Heart right ventricle (tissue), 16 donors: Measurements from ENCODE around the gene SMAD7. TPM values are rescaled to one million over a fixed set of nuclear protein-coding genes. Genes with fewer than 3 reads are reported as not detected.

Source experiments
- ATAC-seq, 8 donors: fragments of 200-7000 bp; cut with Tn5 transposase; one replicate each; pipeline ENCODE4 v1.9.1; 2020; ENCODE audit warnings: mild to moderate bottlenecking in 8 of 8, moderate library complexity in 8 of 8, moderate number of reproducible peaks in 1 of 8
- DNase-seq, 2 donors: peaks; one replicate each; pipeline ENCODE4 v3.0.0-alpha.2; 2020
- H3K27ac ChIP-seq, 10 donors: fragments of 200-600 bp; sonication (generic) in 2 of 10; one replicate each; pipeline versions ENCODE4 v1.5.0 to v1.8.0; 2020 to 2022; ENCODE audit warnings: mild to moderate bottlenecking in 3 of 10
- H3K27me3 ChIP-seq, 7 donors: fragments of 200-600 bp; one replicate each; pipeline ENCODE4 v1.8.0; 2021 to 2022; ENCODE audit warnings: mild to moderate bottlenecking in 2 of 7
- H3K36me3 ChIP-seq, 9 donors: fragments of 200-600 bp; sonication (generic) in 1 of 9; one replicate each; pipeline versions ENCODE4 v1.5.0 to v1.8.0; 2020 to 2022; ENCODE audit warnings: mild to moderate bottlenecking in 2 of 9
- H3K4me1 ChIP-seq, 9 donors: fragments of 200-600 bp; sonication (generic) in 1 of 9; one replicate each; pipeline versions ENCODE4 v1.5.0 to v1.8.0; 2020 to 2022; ENCODE audit warnings: mild to moderate bottlenecking in 4 of 9
- H3K4me3 ChIP-seq, 10 donors: fragments of 200-600 bp; sonication (generic) in 2 of 10; one replicate each; pipeline versions ENCODE4 v1.5.0 to v1.8.0; 2020 to 2022; ENCODE audit warnings: mild to moderate bottlenecking in 7 of 10, moderate library complexity in 2 of 10
- H3K9me3 ChIP-seq, 11 donors: fragments of 200-600 bp in 10 of 11; sonication (generic) in 2 of 11; one replicate each; pipeline versions ENCODE4 v1.5.0 to v1.8.0; 2013 to 2022; ENCODE audit warnings: mild to moderate bottlenecking in 2 of 11, control low read depth in 1 of 11, moderate library complexity in 1 of 11
- WGBS, 2 donors: extraction: QIAGEN DNeasy Blood & Tissue Kit; methylation state at CpG; one replicate each; pipeline ENCODE4 v1.1.7; 2013; ENCODE audit warnings: inconsistent platforms in 1 of 2; 5-methylcytosine and 5-hydroxymethylcytosine counted together
- intact Hi-C, 10 donors: fragments of 100-400 bp; cut with DNase I; formaldehyde crosslinking; loops; one replicate each; pipeline versions ENCODE4 v1.11.1 to v1.14.2; 2022
- polyA plus RNA-seq, 2 donors: library from polyadenylated mRNA; stranded (reverse); fragments of 200-250 nt; gene quantifications; one replicate each; pipeline ENCODE4 v1.2.3, GENCODE V29; 2013
- total RNA-seq, 10 donors: library from RNA; stranded (reverse); fragmentation: NEBNext Ultra II Directional in 3 of 10; extraction: Animal tissue kit (Norgen Biotek cat#: 25700) in 3 of 10; gene quantifications; one replicate each; pipeline versions ENCODE4 v1.2.1 to v1.2.4, GENCODE V29; 2021 to 2023
- TF ChIP-seq, protein P1 (sequence below), 9 donors: fragments of 200-600 bp; sonication (generic) in 2 of 9; IDR thresholded peaks; one replicate each; pipeline versions ENCODE4 v1.5.0 to v1.8.0; 2021 to 2022; ENCODE audit warnings: antibody characterized with exemption in 9 of 9, mild to moderate bottlenecking in 5 of 9, moderate library complexity in 1 of 9
- donor health status: Arrhythmogenic right ventricular cardiomyopathy.
- donor health status: ischemic (EF 13 %, LVEDD 7.1; RV severe dilation, severe dysfunction).
- donor health status: healthy with polysubstance abuse.
- donor health status: DM: no; HTN: yes; CAD: no.
- donor health status: DM: no; HTN: no; CAD: no.
- donor health status: ischemic (EF 25% LVEDD 6.9; RV normal size, moderate dysfunction).
- donor health status: ischemic (EF 25% LVEDD 5.7; RV mildly dilated, moderate dysfunction).
- donor health status: healthy.
- donor health status: DM: yes; HTN: yes; CAD: no.
- donor health status: Ischemic cardiomyopathy.
- donor health status: ischemic (EF 35%, LVEDD 5.7; RV mildly dilated, moderate dysfunction).
- donor health status: nonischemic (EF 11% LVEDD 7.7; RV severe dilation, severe dysfunction).
- donor health status: DM: yes; HTN: yes; CAD: no.
- donor health status: PGD.
- donor health status: ischemic (EF 29% LVEDD 5.4; RV normal size, mild dysfunction).
- donor health status: nonischemic (EF 23%, LVEDD 6.1; RV moderate dilation, normal function).

SMAD7 gene
- total and polyA plus RNA-seq, 12 donors, result 6.7 to 28.6 (median 19.2) TPM

DNA sequence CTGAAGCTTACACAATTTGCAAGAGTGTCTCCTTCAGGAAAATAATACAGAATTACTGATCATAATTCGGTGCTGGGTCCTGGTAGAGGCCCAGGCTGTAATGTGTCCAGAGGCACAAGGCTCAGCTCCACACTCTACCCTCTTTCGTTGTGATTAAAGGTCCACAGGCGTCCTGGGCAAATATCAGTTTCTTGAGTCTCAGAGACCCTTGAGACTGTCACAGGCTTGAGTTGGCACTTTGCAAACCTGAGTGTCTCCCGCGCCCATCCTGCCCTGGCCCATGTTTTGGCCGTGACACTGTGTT is 46.9 kb upstream of the SMAD7 start:
- Histone ChIP-seq H3K9me3 (no peaks in the 10 kb centered on the region), H3K27ac (peak overlapping the region in 9 of 10 donors; percentile 26 to 75 (median 57)), H3K4me3 (no peak overlapping the region), H3K4me1 (peaks cover 20 to 59% (median 44%) of the 10 kb centered on the region in 9 donors), H3K27me3 (no peaks in the 10 kb centered on the region), H3K36me3 (no peaks in the 10 kb centered on the region)
- DNase-seq, result no peak
- ATAC-seq, result peak in 1 of 8 donors; percentile 12
- TF ChIP-seq, protein P1, sequence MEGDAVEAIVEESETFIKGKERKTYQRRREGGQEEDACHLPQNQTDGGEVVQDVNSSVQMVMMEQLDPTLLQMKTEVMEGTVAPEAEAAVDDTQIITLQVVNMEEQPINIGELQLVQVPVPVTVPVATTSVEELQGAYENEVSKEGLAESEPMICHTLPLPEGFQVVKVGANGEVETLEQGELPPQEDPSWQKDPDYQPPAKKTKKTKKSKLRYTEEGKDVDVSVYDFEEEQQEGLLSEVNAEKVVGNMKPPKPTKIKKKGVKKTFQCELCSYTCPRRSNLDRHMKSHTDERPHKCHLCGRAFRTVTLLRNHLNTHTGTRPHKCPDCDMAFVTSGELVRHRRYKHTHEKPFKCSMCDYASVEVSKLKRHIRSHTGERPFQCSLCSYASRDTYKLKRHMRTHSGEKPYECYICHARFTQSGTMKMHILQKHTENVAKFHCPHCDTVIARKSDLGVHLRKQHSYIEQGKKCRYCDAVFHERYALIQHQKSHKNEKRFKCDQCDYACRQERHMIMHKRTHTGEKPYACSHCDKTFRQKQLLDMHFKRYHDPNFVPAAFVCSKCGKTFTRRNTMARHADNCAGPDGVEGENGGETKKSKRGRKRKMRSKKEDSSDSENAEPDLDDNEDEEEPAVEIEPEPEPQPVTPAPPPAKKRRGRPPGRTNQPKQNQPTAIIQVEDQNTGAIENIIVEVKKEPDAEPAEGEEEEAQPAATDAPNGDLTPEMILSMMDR (IDR thresholded peaks at IDR 0.05), result no peak
- 56 to 72% methylated on average over 6 of the region's 6 CpGs for WGBS, 2 donors
- intact Hi-C loops, result no loop called here

DNA sequence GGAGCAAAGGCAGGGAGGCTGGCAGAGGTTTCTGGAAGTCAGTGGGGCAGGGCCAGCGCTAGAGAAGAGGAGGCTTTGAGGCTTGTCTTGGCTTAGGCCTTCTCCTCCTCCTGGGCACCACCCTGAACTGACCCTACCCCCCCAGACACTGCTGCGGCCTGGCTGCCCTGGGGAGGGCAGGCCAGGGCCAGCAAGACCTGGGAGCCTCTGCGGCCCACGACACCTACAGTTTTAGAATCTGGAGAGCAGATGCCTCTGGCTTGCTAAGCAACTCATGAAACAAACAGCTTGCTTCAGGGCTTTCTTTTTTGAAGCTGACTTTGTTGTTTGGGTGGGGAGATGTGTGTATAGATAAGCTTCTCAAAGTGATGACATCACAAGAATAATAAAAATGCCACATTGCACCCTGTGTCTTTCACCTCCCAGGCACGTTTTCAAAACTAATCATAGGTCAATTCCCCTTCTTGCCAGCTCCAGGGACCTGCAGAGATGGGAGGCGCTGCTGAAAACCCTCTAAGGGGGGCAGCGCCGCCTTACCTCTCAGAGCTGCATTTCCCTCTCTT is 46.2 kb upstream of the SMAD7 start:
- intact Hi-C loops, result no loop called here
- peak in 3 of 8 donors; percentile 3 to 43 (median 43) for ATAC-seq
- no peaks in the 10 kb centered on the region for H3K27me3 ChIP-seq
- no peaks in the 10 kb centered on the region for H3K9me3 ChIP-seq
- no peak for DNase-seq
- H3K36me3 ChIP-seq, result no peaks in the 10 kb centered on the region
- H3K4me1 ChIP-seq, result peaks cover 20 to 62% (median 44%) of the 10 kb centered on the region in 9 donors
- peak overlapping the region in 6 of 10 donors; percentile 17 to 75 (median 36) for H3K27ac ChIP-seq
- 67% methylated on average over 8 of the region's 8 CpGs for WGBS, 2 donors
- TF ChIP-seq, protein P1 (IDR thresholded peaks at IDR 0.05), result no peak
- H3K4me3 ChIP-seq, result no peak overlapping the region

DNA sequence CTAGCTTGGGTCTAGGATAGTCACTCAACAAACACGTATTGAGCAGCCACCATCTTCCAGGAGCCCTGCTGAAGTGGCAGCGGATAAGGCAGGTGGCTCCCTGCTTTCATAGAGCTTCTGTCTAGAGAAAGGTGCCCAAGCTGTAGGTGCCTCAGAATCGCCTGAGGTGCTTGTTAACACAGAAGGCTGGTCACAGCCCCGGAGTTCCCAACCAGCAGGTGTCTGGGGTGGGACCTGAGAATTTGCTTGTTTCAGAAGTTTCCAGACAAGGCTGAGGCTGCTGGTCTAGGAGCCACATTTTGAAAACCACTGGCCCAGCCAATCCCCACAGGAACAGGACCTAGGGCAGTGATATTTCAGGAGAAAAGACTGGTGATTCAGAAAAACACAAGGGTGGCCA is 45.3 kb upstream of the SMAD7 start:
- no peak for DNase-seq
- intact Hi-C loops, result no loop called here
- WGBS, 2 donors, result 99% methylated on average over 4 of the region's 4 CpGs
- Histone ChIP-seq H3K4me3 (no peak overlapping the region), H3K4me1 (peaks cover 20 to 65% (median 44%) of the 10 kb centered on the region in 9 donors), H3K9me3 (no peaks in the 10 kb centered on the region), H3K27ac (no peak overlapping the region), H3K27me3 (no peaks in the 10 kb centered on the region), H3K36me3 (no peaks in the 10 kb centered on the region)
- ATAC-seq, result no peak
- TF ChIP-seq, protein P1 (IDR thresholded peaks at IDR 0.05), result no peak

DNA sequence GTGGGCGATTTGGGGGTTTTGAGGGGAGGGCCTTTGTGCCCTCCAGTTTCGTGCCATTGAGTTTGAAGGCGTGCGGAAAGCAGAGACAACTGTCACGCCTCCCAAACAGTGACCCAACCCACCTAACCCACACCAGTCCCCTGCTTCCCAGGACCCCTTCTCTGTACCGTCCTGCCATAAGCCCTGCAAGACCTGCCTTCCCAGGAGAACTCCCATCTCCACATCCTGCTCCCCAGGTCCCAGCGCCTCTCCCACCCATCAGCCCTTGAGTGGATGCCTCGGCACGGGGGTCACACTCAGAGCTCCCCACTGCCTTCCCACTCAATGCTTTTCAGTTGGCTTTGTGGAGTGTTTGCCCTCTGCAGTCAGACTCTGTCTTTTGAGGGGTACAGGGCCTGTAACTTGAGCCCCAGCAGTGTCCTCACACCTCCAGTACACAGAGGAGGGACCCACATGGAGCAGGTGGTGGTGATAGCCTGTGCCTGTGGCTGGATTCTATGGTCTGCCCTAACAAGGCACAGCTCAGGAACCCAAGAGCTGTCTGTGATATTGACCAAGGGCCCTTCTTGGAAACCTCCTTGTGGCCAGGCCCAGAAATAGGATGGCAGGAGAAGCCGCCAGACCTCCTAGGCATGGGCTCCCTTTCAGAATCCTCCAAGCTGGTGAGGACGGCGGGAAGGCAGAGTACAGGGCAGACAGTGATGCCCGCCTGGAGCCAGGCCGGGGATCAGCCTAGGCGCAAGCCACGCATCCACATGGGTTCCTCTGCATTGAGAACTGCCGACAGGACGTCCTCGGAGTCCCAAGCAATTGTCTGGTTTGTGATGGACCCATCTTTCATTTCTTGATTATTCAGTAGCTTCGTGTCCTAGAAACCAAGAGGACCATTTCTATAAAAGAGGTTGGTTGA is 44.4 kb upstream of the SMAD7 start:
- H3K36me3 ChIP-seq, result no peaks in the 10 kb centered on the region
- no peak overlapping the region for H3K4me3 ChIP-seq
- TF ChIP-seq, protein P1 (IDR thresholded peaks at IDR 0.05), result no peak
- WGBS, 2 donors, result 93 to 96% methylated on average over 20 of the region's 20 CpGs
- peaks cover 25 to 74% (median 51%) of the 10 kb centered on the region in 9 donors for H3K4me1 ChIP-seq
- intact Hi-C loops, result no loop called here
- no peaks in the 10 kb centered on the region for H3K9me3 ChIP-seq
- no peak for DNase-seq
- no peaks in the 10 kb centered on the region for H3K27me3 ChIP-seq
- no peak for ATAC-seq
- H3K27ac ChIP-seq, result peak overlapping the region in 2 of 10 donors; percentile 59 to 67
